GM21576 (cell line): ENCODE results near the gene KCTD17.

Experiments
- ATAC-seq: cut with Tn5 transposase; IDR thresholded peaks from one replicate; pipeline ENCODE4 v1.9.1; 2021; ENCODE audit warnings: mild to moderate bottlenecking, moderate library complexity; ENCODE audit not compliant: unreplicated experiment

The KCTD17 gene, protein sequence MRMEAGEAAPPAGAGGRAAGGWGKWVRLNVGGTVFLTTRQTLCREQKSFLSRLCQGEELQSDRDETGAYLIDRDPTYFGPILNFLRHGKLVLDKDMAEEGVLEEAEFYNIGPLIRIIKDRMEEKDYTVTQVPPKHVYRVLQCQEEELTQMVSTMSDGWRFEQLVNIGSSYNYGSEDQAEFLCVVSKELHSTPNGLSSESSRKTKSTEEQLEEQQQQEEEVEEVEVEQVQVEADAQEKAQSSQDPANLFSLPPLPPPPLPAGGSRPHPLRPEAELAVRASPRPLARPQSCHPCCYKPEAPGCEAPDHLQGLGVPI

GRCh38 chr22:37051391-37052385 lies at the start of gene KCTD17:
Gene KCTD17 (plus strand): TSS chr22:37051742. CDS start chr22:37051761, 19 bp downstream.
- peak; percentile 52 for ATAC-seq

DNA sequence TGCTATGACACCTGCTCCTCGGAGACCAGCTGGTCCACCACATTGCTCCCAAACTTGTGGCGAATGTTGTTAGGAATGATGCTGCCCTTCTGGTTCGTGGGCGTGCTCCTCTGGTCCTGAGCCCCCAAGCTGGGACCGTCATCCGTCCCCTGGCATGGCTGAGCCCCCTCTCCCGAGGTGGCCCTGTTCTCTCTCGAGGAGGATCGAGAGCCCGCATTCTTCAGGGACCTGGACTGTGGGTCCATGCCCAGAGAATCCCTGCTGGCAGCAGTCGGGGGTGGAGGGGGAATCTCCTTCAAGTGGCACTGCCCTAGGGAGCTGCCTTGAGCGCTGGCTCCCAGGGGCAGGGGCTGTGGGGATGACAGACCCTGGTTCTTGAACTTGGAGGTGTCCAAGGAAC lies 49.7 kb upstream of the KCTD17 start:
- no peak for ATAC-seq

DNA sequence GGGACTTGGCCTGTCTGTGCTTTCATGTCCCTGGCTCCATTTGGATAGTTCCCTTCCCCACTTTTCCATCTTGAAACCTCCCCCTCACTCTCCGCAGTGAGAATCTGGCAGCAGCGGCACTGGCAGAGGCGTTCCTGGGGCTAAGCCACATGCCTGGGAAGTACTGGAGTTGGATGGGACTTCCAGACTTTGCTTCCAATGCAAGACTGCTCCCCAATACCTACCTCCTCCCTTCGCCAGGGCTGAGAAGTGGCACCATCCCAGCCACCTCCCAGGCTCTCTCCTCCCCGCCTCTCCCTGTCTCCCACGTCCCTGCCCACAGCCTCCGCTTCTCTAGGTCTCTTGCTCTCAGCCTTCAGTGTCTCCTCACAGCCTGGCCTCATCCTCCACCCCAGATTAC lies 48.9 kb upstream of the KCTD17 start:
- no peak for ATAC-seq

- no peak for ATAC-seq
Measured at GRCh38 chr22:37007651-37008050, 43.9 kb upstream of the KCTD17 start.

- no peak for ATAC-seq
Measured at GRCh38 chr22:37008365-37008764, 43.2 kb upstream of the KCTD17 start.

DNA sequence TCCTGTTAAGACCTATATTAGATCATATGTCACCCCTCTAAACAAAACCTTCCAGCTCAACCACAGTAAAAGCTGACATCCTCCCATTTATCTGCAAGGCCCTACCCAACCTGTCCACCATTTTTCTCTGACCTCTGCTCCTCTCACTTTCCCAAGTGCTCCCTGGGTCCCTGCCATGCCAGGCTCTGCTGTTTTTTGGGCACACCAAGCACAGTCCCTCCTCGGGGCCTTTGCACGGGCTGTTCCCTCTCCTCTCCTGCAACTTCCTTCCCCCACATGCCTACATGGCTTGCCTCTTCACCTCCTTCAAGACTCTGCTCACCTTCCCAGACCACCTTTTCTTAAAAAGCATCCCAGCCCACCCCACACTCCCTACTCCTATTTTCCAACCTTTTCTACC lies 42.1 kb upstream of the KCTD17 start:
- no peak for ATAC-seq

DNA sequence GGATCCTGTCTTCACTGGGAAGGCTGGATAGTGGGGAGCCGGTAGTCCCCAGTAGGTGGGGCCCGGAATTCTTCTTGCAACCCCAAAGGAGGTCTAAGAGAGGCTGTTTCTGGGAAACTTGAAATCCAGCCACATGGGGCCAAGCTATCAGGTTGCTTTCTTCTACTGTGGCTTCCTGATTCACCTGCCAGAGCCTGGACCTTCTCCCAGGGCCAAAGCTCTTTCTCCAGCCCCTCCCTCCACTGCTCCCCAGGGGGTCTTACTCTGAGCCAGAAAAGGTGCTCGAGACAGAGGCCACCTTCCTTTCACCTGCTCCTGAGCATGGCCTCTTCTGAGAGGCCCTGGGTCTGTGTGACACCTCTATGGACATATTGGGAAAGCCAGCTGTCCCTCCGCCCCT lies 41.4 kb upstream of the KCTD17 start:
- no peak for ATAC-seq

DNA sequence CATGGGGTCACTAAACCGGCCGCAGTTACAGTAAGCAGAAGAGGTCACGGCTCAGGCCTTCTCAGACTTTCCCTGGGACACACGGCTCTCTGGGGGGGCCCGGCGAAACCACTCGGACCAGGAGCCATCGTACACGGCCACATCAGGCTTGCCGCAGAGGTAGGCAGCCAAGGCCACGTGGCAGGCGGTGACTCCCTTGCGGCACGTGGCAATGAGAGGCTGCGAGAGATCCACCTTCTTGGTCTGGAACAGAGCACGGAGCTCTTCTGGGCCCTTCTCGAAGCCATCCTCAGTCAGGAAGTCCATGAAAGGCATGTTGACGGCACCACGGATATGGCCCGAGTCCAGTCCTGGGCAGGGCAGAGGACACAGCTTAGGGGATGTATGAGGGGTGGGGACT lies 40.6 kb upstream of the KCTD17 start:
- ATAC-seq: no peak

DNA sequence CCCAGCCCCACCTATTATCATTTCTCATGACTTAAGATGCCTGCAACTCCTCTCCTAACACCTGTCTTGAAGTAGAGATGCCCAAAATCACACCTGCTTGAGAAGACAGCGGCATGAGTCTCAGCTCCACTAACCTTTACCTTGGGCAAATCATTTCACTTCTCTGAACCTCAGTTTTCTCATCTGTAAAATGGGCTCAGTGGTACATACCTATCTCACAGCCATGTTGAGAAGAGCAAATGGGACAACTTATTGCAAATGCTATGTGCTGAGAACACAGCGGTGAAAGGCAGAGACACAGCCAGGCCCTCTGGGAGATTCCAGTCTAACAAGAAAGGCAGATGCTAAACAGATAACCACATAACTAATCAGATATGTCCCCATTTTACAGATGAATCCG lies 40.1 kb upstream of the KCTD17 start:
- no peak for ATAC-seq

- ATAC-seq: no peak
Measured at GRCh38 chr22:37012262-37012904, 39.2 kb upstream of the KCTD17 start.

GRCh38 chr22:37012956-37013355 lies 38.6 kb upstream of the KCTD17 start:
- ATAC-seq: no peak

DNA sequence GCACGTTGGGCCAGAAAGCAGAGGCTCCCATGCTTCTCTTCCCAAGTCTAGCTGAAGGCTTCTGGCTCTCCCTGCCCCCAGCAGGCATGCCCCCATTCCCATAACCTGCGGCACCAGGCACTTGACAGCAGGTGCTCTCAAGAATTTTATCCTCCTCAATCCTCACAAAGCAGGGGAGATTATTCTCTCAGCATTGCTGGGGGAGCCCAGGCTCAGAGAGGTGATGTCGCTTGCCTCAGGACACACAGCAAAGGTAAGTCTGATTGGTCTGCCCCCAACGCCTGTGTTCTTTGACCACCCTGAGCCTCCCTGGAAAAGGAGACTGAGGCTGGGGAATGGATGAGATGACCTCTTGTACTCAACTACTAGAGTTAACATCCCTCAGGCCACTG lies 37.1 kb upstream of the KCTD17 start:
- ATAC-seq: no peak

DNA sequence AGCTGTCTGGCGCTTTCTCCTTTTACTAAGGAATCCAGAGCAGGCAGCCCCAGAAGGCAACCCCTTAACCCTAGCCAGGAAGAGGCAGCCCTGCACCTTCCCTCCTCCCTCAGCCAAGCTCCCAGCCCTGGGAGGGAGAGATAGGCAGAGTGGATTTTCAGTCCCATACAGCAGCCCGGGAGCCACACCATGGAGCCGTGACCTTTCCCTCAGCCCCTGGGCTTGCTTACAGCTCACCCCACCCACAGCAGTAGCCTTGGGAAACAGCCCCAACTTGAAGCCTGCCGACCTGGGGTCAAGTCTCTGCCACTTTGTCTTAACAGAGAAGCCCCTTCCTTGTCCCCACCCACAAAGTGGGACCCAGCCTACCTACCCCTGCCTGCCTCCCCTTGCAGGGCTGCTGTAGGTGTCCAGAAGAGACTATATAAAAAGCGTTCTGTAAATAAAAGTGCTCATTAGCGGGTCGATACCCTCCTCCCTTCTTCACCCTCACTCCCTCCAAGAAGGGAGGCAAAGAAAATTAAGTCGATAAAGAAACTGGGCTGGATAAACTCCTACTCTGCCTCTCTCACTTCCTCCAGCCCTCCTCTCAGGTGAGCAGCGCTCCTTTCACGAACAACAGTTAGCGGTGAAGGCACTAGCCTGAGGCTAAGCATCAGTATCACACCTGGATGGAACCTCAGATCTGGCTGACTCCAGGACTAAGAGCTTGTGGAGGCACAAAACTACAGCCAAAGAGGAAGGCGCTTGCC lies 36.5 kb upstream of the KCTD17 start:
- ATAC-seq: no peak

GRCh38 chr22:37015587-37015878 lies 36.0 kb upstream of the KCTD17 start:
- ATAC-seq: no peak

DNA sequence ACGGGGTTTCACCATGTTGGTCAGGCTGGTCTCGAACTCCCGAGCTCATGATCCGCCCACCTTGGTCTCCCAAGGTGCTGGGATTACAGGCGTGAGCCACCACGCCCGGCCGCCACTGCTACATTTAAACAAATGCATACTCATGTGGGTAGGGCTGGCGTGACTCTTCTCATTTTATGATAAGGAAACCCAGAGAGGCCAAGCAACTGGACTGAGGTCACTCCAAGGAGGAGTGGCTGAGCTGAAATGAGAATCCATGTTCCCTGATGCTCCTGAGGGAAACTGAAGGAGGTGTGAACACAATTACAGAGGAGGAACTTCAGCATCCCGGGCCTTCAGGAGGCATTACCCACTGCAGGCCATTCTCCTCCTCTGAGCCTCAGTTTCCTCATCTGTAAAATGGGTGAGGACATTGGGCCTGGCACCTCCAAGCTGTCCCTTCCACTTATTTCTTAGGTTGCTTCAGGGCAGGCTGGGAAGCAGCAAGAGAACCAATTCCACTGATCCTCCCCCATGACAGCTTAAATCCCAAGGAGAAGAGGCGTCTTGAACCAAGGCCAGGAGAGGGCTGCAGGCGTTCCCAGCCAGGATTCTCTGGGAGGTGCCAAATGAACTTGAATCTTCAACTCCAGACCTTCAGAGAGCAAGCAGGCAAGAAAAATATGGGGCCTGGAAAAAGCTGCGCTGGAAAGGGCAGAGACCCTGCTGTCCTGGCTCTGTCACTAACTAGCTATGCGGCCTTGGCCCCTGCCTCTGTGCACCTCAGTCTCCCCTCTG lies 35.2 kb upstream of the KCTD17 start:
- no peak for ATAC-seq

GRCh38 chr22:37017356-37017755 lies 34.2 kb upstream of the KCTD17 start:
- no peak for ATAC-seq

GRCh38 chr22:37018086-37018814 lies 33.3 kb upstream of the KCTD17 start:
- no peak for ATAC-seq

DNA sequence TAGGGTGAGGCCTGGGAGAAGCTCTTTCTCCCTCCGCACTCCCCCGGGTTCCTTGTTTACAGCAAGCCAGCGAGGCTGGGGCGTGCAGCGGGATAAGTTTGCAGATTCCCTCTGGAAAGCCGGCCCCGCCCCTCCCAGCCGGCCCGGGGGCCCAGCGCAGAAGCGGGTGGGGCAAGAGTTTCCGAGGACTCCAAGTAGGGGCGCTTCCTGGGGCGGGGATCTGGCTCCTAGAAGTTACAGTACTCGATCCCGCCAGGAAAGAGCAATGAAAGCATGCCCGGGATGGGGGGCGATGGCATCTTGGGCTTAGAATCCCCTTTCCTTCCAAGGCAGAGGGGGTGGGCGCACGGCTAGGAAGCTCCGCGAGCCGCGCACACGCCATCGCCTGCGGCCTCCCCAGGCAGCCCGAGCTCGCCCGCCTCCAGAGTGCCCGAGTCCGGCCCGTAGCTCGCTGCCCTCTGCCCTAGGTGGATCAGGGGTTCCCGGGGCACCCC lies 32.7 kb upstream of the KCTD17 start:
- peak; percentile 15 for ATAC-seq
